ENCODE measurements around the gene PCP4. TPM values are rescaled to one million over a fixed set of nuclear protein-coding genes. Genes with fewer than 3 reads are reported as not detected.

The PCP4 gene
- 1.5 TPM for total RNA-seq
- long read RNA-seq, partial matches to known transcripts, result 0 of 1 reads
- long read RNA-seq, other reads (novel, unspliced or antisense), result 1 of 1 reads

- DNase-seq (ENCODE audit: low spot score), result no peak
- intact Hi-C loops (cut with DNase I), result loop anchor here (5.0 kb wide), 1 partner anchor 255 kb away; no protein-coding TSS in a partner anchor
Measured at GRCh38 chr21:39867198-39867650, at the start of gene PCP4. TSS of gene PCP4 (plus strand) at chr21:39867438. CDS start at chr21:39867502, 64 bp downstream.

- intact Hi-C loops (cut with DNase I), result no loop called here
- DNase-seq (ENCODE audit: low spot score), result no peak
Measured at GRCh38 chr21:39818557-39818956, 48.7 kb upstream of the PCP4 start.

- DNase-seq (ENCODE audit: low spot score), result no peak
- intact Hi-C loops (cut with DNase I), result no loop called here
Measured at GRCh38 chr21:39822042-39822441, 45.2 kb upstream of the PCP4 start.

- no peak for DNase-seq (ENCODE audit: low spot score)
Measured at GRCh38 chr21:39825250-39825649, 42.0 kb upstream of the PCP4 start.

GRCh38 chr21:39834543-39834942 lies 32.7 kb upstream of the PCP4 start:
- no peak for DNase-seq (ENCODE audit: low spot score)
- intact Hi-C loops (cut with DNase I), result no loop called here

More at GRCh38 chr21:39825250-39825649, 42.0 kb upstream of the PCP4 start:
- intact Hi-C loops (cut with DNase I), result no loop called here

- no peak for DNase-seq (ENCODE audit: low spot score)
- intact Hi-C loops (cut with DNase I), result no loop called here
Measured at GRCh38 chr21:39837861-39838359, 29.3 kb upstream of the PCP4 start.

- DNase-seq (ENCODE audit: low spot score), result no peak
- intact Hi-C loops (cut with DNase I), result no loop called here
Measured at GRCh38 chr21:39840373-39841097, 26.7 kb upstream of the PCP4 start.

GRCh38 chr21:39842741-39843459 lies 24.3 kb upstream of the PCP4 start:
- intact Hi-C loops (cut with DNase I), result no loop called here
- DNase-seq (ENCODE audit: low spot score), result no peak

GRCh38 chr21:39843483-39843882 lies 23.8 kb upstream of the PCP4 start:
- intact Hi-C loops (cut with DNase I), result no loop called here
- no peak for DNase-seq (ENCODE audit: low spot score)

- DNase-seq (ENCODE audit: low spot score), result no peak
- intact Hi-C loops (cut with DNase I), result no loop called here
Measured at GRCh38 chr21:39843916-39844315, 23.3 kb upstream of the PCP4 start.

GRCh38 chr21:39845571-39846130 lies 21.6 kb upstream of the PCP4 start:
- no peak for DNase-seq (ENCODE audit: low spot score)
- intact Hi-C loops (cut with DNase I), result no loop called here

- DNase-seq (ENCODE audit: low spot score), result no peak
- intact Hi-C loops (cut with DNase I), result no loop called here
Measured at GRCh38 chr21:39847877-39848276, 19.4 kb upstream of the PCP4 start.

- intact Hi-C loops (cut with DNase I), result no loop called here
- no peak for DNase-seq (ENCODE audit: low spot score)
Measured at GRCh38 chr21:39849014-39849655, 18.1 kb upstream of the PCP4 start.

- no peak for DNase-seq (ENCODE audit: low spot score)
- intact Hi-C loops (cut with DNase I), result no loop called here
Measured at GRCh38 chr21:39850333-39850732, 16.9 kb upstream of the PCP4 start.

GRCh38 chr21:39851002-39851618 lies 16.1 kb upstream of the PCP4 start:
- intact Hi-C loops (cut with DNase I), result no loop called here
- no peak for DNase-seq (ENCODE audit: low spot score)

- intact Hi-C loops (cut with DNase I), result no loop called here
- no peak for DNase-seq (ENCODE audit: low spot score)
Measured at GRCh38 chr21:39852021-39852721, 15.1 kb upstream of the PCP4 start.

- DNase-seq (ENCODE audit: low spot score), result no peak
- intact Hi-C loops (cut with DNase I), result no loop called here
Measured at GRCh38 chr21:39852726-39853500, 14.3 kb upstream of the PCP4 start.

- intact Hi-C loops (cut with DNase I), result no loop called here
- no peak for DNase-seq (ENCODE audit: low spot score)
Measured at GRCh38 chr21:39854572-39854971, 12.7 kb upstream of the PCP4 start.
